Measurements from ENCODE around the gene DNAJB8. TPM values are rescaled to one million over a fixed set of nuclear protein-coding genes. Genes with fewer than 3 reads are reported as not detected.

Gene DNAJB8
- total RNA-seq (not detected in 2 replicates), polyA plus RNA-seq (not detected in 2 replicates)

GRCh38 chr3:128466840-128467541, at the start of gene DNAJB8:
Gene DNAJB8, minus strand, starts transcription at chr3:128466890. Its CDS starts 3,645 bp downstream, at chr3:128463245.
- Histone ChIP-seq H3K4me3 (no peak within 1 kb of the TSS), H3K27ac (no peak within 1 kb of the TSS), H3K9me3 (ENCODE audit: low read depth) (no peaks in the 10 kb centered on the region), H3K36me3 (no peaks in the 10 kb centered on the region), H3K27me3 (peaks cover 21% of the 10 kb centered on the region), H3K4me1 (ENCODE audit: low read depth) (no peaks in the 10 kb centered on the region)
- no peak for DNase-seq (ENCODE audit: low read depth in 1 of 2, low spot score in 1 of 2)
- TF ChIP-seq CTCF (IDR thresholded peaks at IDR 0.05; ENCODE audit: low read depth, low read length) = no peak

- TF ChIP-seq CTCF (IDR thresholded peaks at IDR 0.05; ENCODE audit: low read depth, low read length) = no peak
- Histone ChIP-seq H3K4me3 (no peak overlapping the region), H3K9me3 (ENCODE audit: low read depth) (no peaks in the 10 kb centered on the region), H3K36me3 (no peaks in the 10 kb centered on the region), H3K4me1 (ENCODE audit: low read depth) (no peaks in the 10 kb centered on the region), H3K27ac (no peak overlapping the region), H3K27me3 (peaks cover 2% of the 10 kb centered on the region)
- no peak for DNase-seq (ENCODE audit: low read depth in 1 of 2, low spot score in 1 of 2)
These were observed 49.3 kb upstream of the DNAJB8 start for GRCh38 chr3:128515967-128516366.

- Histone ChIP-seq H3K36me3 (no peaks in the 10 kb centered on the region), H3K27me3 (no peaks in the 10 kb centered on the region), H3K27ac (no peak overlapping the region), H3K9me3 (ENCODE audit: low read depth) (no peaks in the 10 kb centered on the region), H3K4me3 (no peak overlapping the region), H3K4me1 (ENCODE audit: low read depth) (no peaks in the 10 kb centered on the region)
- TF ChIP-seq CTCF (IDR thresholded peaks at IDR 0.05; ENCODE audit: low read depth, low read length) = no peak
- no peak for DNase-seq (ENCODE audit: low read depth in 1 of 2, low spot score in 1 of 2)
These were observed 42.2 kb upstream of the DNAJB8 start for GRCh38 chr3:128508852-128509251.

DNA sequence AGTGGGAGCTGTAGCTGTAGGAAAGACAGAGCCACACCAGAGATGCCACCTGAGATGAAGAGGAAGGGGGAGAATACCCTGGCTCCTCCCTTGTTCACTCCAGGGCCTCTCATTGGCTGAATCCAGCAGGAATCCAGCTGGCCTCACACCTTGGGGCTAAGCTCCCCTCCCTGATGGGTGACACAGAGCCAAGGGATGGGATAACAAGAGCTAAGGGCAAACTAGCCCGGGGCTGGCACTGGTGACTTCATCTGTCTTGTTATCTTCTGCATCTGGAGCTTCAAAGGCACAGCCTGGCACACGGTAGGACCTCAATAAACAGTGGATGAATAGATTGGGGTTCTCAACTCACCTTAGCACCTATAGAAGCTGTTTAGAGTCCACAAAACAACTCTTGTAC, 40.1 kb upstream of the DNAJB8 start:
- Histone ChIP-seq H3K27me3 (no peaks in the 10 kb centered on the region), H3K4me1 (ENCODE audit: low read depth) (no peaks in the 10 kb centered on the region), H3K27ac (no peak overlapping the region), H3K4me3 (no peak overlapping the region), H3K9me3 (ENCODE audit: low read depth) (no peaks in the 10 kb centered on the region), H3K36me3 (no peaks in the 10 kb centered on the region)
- no peak for TF ChIP-seq CTCF (IDR thresholded peaks at IDR 0.05; ENCODE audit: low read depth, low read length)
- DNase-seq (ENCODE audit: low read depth in 1 of 2, low spot score in 1 of 2) = no peak

DNA sequence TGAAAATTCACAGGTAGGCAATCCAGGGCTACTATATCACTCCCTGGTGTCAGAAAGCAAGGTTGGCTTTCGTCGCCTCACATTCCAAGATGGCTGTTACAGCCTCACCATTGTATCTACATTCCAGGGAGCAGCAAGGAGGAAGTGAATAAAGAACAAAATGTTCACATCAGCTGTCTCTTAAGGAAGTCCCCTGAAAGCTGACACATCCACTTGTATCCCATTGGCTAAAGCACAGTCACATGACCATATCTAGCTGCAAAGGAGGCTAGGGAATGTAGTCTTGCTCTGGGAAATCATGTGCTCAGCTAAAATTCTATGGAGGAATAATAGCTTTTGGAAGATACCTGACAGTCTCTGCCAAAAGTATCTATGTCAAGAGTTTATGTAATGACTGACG, 39.1 kb upstream of the DNAJB8 start:
- H3K9me3 ChIP-seq (ENCODE audit: low read depth) = no peaks in the 10 kb centered on the region
- H3K27me3 ChIP-seq = no peaks in the 10 kb centered on the region
- TF ChIP-seq CTCF (IDR thresholded peaks at IDR 0.05; ENCODE audit: low read depth, low read length) = no peak
- no peak for DNase-seq (ENCODE audit: low read depth in 1 of 2, low spot score in 1 of 2)
- no peaks in the 10 kb centered on the region for H3K4me1 ChIP-seq (ENCODE audit: low read depth)
- no peak overlapping the region for H3K27ac ChIP-seq
- H3K36me3 ChIP-seq = no peaks in the 10 kb centered on the region
- H3K4me3 ChIP-seq = no peak overlapping the region

All from cardiac muscle cell (in vitro differentiated cells and primary cell).